GM12878 (cell line): ENCODE data around the gene FNDC3A. TPM values are rescaled to one million over a fixed set of nuclear protein-coding genes. Genes with fewer than 3 reads are reported as not detected.

Source experiments
- ATAC-seq: fragments of 200-7000 bp; cut with Tn5 transposase; 3 replicates; pipeline ENCODE4 v1.9.1; 2020; ENCODE audit warnings: mild to moderate bottlenecking, moderate library complexity
- BruUV-seq: library from RNA; stranded (reverse); fragments of 400-500 nt; replicated peaks from 2 replicates; lab custom pipeline; 2021; lab: Mats Ljungman, UMichigan
- CTCF ChIA-PET: fragments of 300-600 bp; sonication (Branson Sonifier 250); formaldehyde crosslinking; extraction: SDS; loops from one replicate; lab custom pipeline; 2021; ENCODE audit warnings: inconsistent platforms; lab: Yijun Ruan, JAX
- POLR2A ChIA-PET: fragments of 350-600 bp; formaldehyde crosslinking; extraction: SDS; loops from one replicate; lab custom pipeline; 2021; ENCODE audit warnings: inconsistent platforms; lab: Charles Lee
- RAD21 ChIA-PET: fragments of 300-600 bp; sonication (Branson Sonifier 250); formaldehyde crosslinking; loops from one replicate; lab custom pipeline; 2023; ENCODE audit warnings: antibody characterized with exemption; ENCODE audit not compliant: unreplicated experiment; lab: Charles Lee
- SMC1A ChIA-PET: fragments of 300-600 bp; sonication (Branson Sonifier 250); formaldehyde crosslinking; loops from one replicate; lab custom pipeline; 2023; ENCODE audit not compliant: unreplicated experiment, uncharacterized antibody; lab: Charles Lee
- DNase-seq: peaks from one replicate; pipeline ENCODE4 v3.0.0-alpha.2; 2011; ENCODE audit warnings: low read depth, low spot score
- FAIRE-seq: peaks from 3 replicates; lab custom pipeline; 2011; peaks lifted over from hg19 to GRCh38; lab: Jason Lieb, UNC
- H2AFZ ChIP-seq: 2 replicates; pipeline ENCODE4 v1.6.0; 2011; ENCODE audit warnings: low read depth, low read length, control low read depth; ENCODE audit not compliant: control insufficient read depth
- H3K27ac ChIP-seq: 2 replicates; pipeline ENCODE4 v1.5.1; 2011; ENCODE audit warnings: control low read depth; ENCODE audit not compliant: control insufficient read depth, insufficient read depth
- H3K27me3 ChIP-seq, 2 experiments: replicated peaks in 1 of 2; 2 replicates each; pipeline versions ENCODE4 v1.6.0 to v1.6.1; 2011; ENCODE audit warnings: low read length in 1 of 2; ENCODE audit not compliant: control insufficient read depth in 2 of 2, insufficient read depth in 2 of 2
- H3K36me3 ChIP-seq, 2 experiments: 2 replicates each; pipeline ENCODE4 v1.5.1; 2011; ENCODE audit warnings: low read length in 1 of 2; ENCODE audit not compliant: control insufficient read depth in 2 of 2, insufficient read depth in 2 of 2
- H3K4me1 ChIP-seq: 2 replicates; pipeline ENCODE4 v1.6.1; 2011; ENCODE audit warnings: mild to moderate bottlenecking, low read length, moderate library complexity, mixed read lengths; ENCODE audit not compliant: control insufficient read depth, insufficient read depth
- H3K4me2 ChIP-seq: 2 replicates; pipeline ENCODE4 v1.6.0; 2011; ENCODE audit warnings: control low read depth; ENCODE audit not compliant: control insufficient read depth, insufficient read depth
- H3K4me3 ChIP-seq: fragments of 200-600 bp; sonication (generic); 2 replicates; pipeline ENCODE4 v1.5.1; 2016
- H3K79me2 ChIP-seq: 2 replicates; pipeline ENCODE4 v1.6.0; 2011; ENCODE audit warnings: low read length; ENCODE audit not compliant: control insufficient read depth, insufficient read depth
- H3K9ac ChIP-seq: 2 replicates; pipeline ENCODE4 v1.8.0; 2011; ENCODE audit warnings: low read length, control low read depth, mixed read lengths; ENCODE audit not compliant: control insufficient read depth, insufficient read depth
- H3K9me3 ChIP-seq: replicated peaks from 3 replicates; pipeline ENCODE4 v1.5.1; 2011; ENCODE audit warnings: mild to moderate bottlenecking, low read length; ENCODE audit not compliant: control insufficient read depth, insufficient read depth
- H4K20me1 ChIP-seq: 2 replicates; pipeline ENCODE4 v1.6.0; 2011; ENCODE audit not compliant: control insufficient read depth, insufficient read depth
- CHD4 ChIP-seq: fragments of 200-600 bp; sonication (generic); IDR thresholded peaks from 2 replicates; pipeline ENCODE4 v1.6.1; 2016; ENCODE audit warnings: mild to moderate bottlenecking
- CREM ChIP-seq: IDR thresholded peaks from 2 replicates; pipeline ENCODE4 v1.6.1; 2014; ENCODE audit warnings: antibody characterized with exemption, low read depth
- EED ChIP-seq: sonication (generic); IDR thresholded peaks from 2 replicates; pipeline ENCODE4 v1.6.1; 2016; ENCODE audit warnings: antibody characterized with exemption, low read depth
- GABPA ChIP-seq: IDR thresholded peaks from 2 replicates; pipeline ENCODE4 v1.6.1; 2014; ENCODE audit warnings: antibody characterized with exemption, low read depth, mild to moderate bottlenecking, inconsistent platforms
- GATAD2B ChIP-seq: fragments of 450-650 bp; conservative IDR thresholded peaks from 2 replicates; pipeline ENCODE4 v1.6.1; 2017; ENCODE audit warnings: low read depth, mild to moderate bottlenecking, moderate library complexity
- IKZF1 ChIP-seq: fragments of 450-650 bp; conservative IDR thresholded peaks from 2 replicates; pipeline ENCODE4 v1.6.1; 2017; ENCODE audit warnings: antibody characterized with exemption, mild to moderate bottlenecking
- IRF4 ChIP-seq: IDR thresholded peaks from 2 replicates; pipeline ENCODE4 v1.6.1; 2011; ENCODE audit warnings: low read depth, low read length
- NR2C2 ChIP-seq: IDR thresholded peaks from 2 replicates; pipeline ENCODE4 v1.6.1; 2011; ENCODE audit warnings: borderline replicate concordance, low read depth; ENCODE audit not compliant: control insufficient read depth, insufficient read length
- PML ChIP-seq: IDR thresholded peaks from 2 replicates; pipeline ENCODE4 v1.6.1; 2012; ENCODE audit warnings: low read length, inconsistent platforms
- RAD51 ChIP-seq: fragments of 450-650 bp; IDR thresholded peaks from 2 replicates; pipeline ENCODE4 v1.6.1; 2016; ENCODE audit warnings: moderate library complexity, mild to moderate bottlenecking, inconsistent platforms
- TAF1 ChIP-seq: IDR thresholded peaks from 2 replicates; pipeline ENCODE4 v1.6.1; 2011; ENCODE audit warnings: mild to moderate bottlenecking, low read depth, low read length, borderline replicate concordance
- ZNF274 ChIP-seq: IDR thresholded peaks from one replicate; pipeline ENCODE4 v1.8.0; 2011; ENCODE audit not compliant: insufficient read length, insufficient read depth
- WGBS: methylation state at CpG from one replicate; pipeline ENCODE4 v1.1.6; 2016; ENCODE audit warnings: low lambda C conversion rate; ENCODE audit not compliant: insufficient replicate concordance, insufficient coverage; ENCODE audit errors: missing lambda C conversion rate; 5-methylcytosine and 5-hydroxymethylcytosine counted together
- in situ Hi-C: fragments of 300-500 bp; cut with MboI; formaldehyde crosslinking; loops from 9 replicates; pipeline ENCODE4 v1.14.3; 2018; ENCODE audit warnings: mixed read lengths
- intact Hi-C: fragments of 100-400 bp; cut with micrococcal nuclease; formaldehyde crosslinking; loops from one replicate; pipeline ENCODE4 v1.14.2; 2022; ENCODE audit not compliant: unreplicated experiment
- polyA plus RNA-seq, 11 experiments: library from polyadenylated mRNA; depleted of rRNA in 4 of 11; unstranded in 6 of 11; stranded (reverse) in 5 of 11; fragments of >200 nt; fragmentation: Nextera tagmentation in 4 of 11; fragmentation: Illumina TruSeq in 1 of 11; extraction: Ambion mirVana in 4 of 11; extraction: Trizol in 1 of 11; gene quantifications; 1 replicate in 1 of 11; 2 replicates in 10 of 11; pipeline versions ENCODE4 v1.2.1 to v1.2.3, GENCODE V29; 2011 to 2016; ENCODE audit warnings: inconsistent platforms in 2 of 11, missing spikeins in 2 of 11, low read depth in 1 of 11
- total RNA-seq, 4 experiments: library from RNA; depleted of rRNA in 3 of 4; stranded (reverse); fragments of >200 nt in 3 of 4; fragmentation: Illumina TruSeq in 1 of 4; extraction: Trizol in 1 of 4; gene quantifications; 2 replicates each; pipeline versions ENCODE4 v1.2.1 to v1.2.3, GENCODE V29; 2013 to 2021
- TF ChIP-seq, protein P1 (sequence below): IDR thresholded peaks from 2 replicates; pipeline ENCODE4 v1.6.1; 2011; ENCODE audit warnings: mild to moderate bottlenecking, low read depth, low read length, moderate library complexity; ENCODE audit not compliant: insufficient replicate concordance
- TF ChIP-seq, protein P2 (sequence below): fragments of 450-650 bp; formaldehyde crosslinking; IDR thresholded peaks from 2 replicates; pipeline ENCODE4 v1.4.0; 2022; ENCODE audit warnings: mild to moderate bottlenecking, moderate library complexity
- TF ChIP-seq, protein P3 (sequence below): fragments of 450-650 bp; formaldehyde crosslinking; IDR thresholded peaks from 2 replicates; pipeline ENCODE4 v1.4.0; 2020; ENCODE audit warnings: mild to moderate bottlenecking, moderate library complexity

The FNDC3A gene
- total and polyA plus RNA-seq, 10 of the 15 experiments (the other 5 are each of a cell fraction or from before 2014, with no cell fraction given) = 6.3 to 46.4 (median 22.8) TPM

DNA sequence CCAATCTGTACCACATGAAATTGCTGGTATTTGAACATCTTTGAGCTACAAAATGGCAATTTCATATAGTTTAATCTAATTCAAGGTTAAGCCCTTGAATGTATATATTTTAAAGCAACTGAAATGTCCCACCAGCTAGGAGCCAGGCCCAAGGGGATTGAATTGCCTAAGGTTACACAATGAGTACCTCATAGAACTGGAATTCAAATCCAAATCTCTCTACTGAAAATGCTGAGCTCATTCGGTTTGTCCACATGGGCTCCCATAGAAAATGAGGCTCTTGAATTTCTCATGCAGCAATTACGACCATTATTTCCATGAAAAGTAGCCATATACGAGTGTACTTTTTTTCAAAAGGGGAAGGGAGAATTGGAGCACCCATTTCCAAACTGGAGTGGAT is 31.5 kb upstream of the FNDC3A start:
- no peak overlapping the region for H3K4me2 ChIP-seq
- no peaks in the 10 kb centered on the region for H3K9me3 ChIP-seq
- no TSS peak for BruUV-seq
- FAIRE-seq (no peak), DNase-seq (no peak), ATAC-seq (no peak)
- no peaks in the 10 kb centered on the region for H3K27me3 ChIP-seq
- WGBS = 16% methylated on average over 3 of the region's 3 CpGs
- H3K79me2 ChIP-seq = no peaks in the 10 kb centered on the region
- in situ Hi-C loops = no loop called here
- ChIA-PET SMC1A (interaction anchor here (0.7 to 0.8 kb wide), 2 partner anchors 9 to 1987 kb away, joined by 3 read pairs; no protein-coding TSS in a partner anchor), POLR2A (no interaction called here), RAD21 (no interaction called here), CTCF (no interaction called here)
- H3K36me3 ChIP-seq = no peaks in the 10 kb centered on the region
- no peak overlapping the region for H3K27ac ChIP-seq
- H3K4me3 ChIP-seq = no peak overlapping the region
- no peaks in the 10 kb centered on the region for H3K4me1 ChIP-seq
- no peak overlapping the region for H2AFZ ChIP-seq
- H3K9ac ChIP-seq = no peak overlapping the region
- TF ChIP-seq GATAD2B (no peak), IKZF1 (no peak), TAF1 (no peak), RAD51 (no peak), IRF4 (no peak), GABPA (no peak), PML (no peak), EED (no peak), CREM (no peak), ZNF274 (no peak), CHD4 (no peak), NR2C2 (no peak)
- TF ChIP-seq, protein P1, sequence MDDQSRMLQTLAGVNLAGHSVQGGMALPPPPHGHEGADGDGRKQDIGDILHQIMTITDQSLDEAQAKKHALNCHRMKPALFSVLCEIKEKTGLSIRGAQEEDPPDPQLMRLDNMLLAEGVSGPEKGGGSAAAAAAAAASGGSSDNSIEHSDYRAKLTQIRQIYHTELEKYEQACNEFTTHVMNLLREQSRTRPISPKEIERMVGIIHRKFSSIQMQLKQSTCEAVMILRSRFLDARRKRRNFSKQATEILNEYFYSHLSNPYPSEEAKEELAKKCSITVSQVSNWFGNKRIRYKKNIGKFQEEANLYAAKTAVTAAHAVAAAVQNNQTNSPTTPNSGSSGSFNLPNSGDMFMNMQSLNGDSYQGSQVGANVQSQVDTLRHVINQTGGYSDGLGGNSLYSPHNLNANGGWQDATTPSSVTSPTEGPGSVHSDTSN = no peak
- TF ChIP-seq, protein P2, sequence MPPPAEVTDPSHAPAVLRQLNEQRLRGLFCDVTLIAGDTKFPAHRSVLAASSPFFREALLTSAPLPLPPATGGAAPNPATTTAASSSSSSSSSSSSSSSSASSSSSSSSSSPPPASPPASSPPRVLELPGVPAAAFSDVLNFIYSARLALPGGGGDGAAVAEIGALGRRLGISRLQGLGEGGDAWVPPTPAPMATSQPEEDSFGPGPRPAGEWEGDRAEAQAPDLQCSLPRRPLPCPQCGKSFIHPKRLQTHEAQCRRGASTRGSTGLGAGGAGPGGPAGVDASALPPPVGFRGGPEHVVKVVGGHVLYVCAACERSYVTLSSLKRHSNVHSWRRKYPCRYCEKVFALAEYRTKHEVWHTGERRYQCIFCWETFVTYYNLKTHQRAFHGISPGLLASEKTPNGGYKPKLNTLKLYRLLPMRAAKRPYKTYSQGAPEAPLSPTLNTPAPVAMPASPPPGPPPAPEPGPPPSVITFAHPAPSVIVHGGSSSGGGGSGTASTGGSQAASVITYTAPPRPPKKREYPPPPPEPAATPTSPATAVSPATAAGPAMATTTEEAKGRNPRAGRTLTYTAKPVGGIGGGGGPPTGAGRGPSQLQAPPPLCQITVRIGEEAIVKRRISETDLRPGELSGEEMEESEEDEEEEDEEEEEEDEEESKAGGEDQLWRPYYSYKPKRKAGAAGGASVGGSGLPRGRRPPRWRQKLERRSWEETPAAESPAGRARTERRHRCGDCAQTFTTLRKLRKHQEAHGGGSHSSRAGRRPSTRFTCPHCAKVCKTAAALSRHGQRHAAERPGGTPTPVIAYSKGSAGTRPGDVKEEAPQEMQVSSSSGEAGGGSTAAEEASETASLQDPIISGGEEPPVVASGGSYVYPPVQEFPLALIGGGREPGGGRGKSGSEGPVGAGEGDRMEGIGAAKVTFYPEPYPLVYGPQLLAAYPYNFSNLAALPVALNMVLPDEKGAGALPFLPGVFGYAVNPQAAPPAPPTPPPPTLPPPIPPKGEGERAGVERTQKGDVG (CRISPR knock-in tag) = no peak
- TF ChIP-seq, protein P3, sequence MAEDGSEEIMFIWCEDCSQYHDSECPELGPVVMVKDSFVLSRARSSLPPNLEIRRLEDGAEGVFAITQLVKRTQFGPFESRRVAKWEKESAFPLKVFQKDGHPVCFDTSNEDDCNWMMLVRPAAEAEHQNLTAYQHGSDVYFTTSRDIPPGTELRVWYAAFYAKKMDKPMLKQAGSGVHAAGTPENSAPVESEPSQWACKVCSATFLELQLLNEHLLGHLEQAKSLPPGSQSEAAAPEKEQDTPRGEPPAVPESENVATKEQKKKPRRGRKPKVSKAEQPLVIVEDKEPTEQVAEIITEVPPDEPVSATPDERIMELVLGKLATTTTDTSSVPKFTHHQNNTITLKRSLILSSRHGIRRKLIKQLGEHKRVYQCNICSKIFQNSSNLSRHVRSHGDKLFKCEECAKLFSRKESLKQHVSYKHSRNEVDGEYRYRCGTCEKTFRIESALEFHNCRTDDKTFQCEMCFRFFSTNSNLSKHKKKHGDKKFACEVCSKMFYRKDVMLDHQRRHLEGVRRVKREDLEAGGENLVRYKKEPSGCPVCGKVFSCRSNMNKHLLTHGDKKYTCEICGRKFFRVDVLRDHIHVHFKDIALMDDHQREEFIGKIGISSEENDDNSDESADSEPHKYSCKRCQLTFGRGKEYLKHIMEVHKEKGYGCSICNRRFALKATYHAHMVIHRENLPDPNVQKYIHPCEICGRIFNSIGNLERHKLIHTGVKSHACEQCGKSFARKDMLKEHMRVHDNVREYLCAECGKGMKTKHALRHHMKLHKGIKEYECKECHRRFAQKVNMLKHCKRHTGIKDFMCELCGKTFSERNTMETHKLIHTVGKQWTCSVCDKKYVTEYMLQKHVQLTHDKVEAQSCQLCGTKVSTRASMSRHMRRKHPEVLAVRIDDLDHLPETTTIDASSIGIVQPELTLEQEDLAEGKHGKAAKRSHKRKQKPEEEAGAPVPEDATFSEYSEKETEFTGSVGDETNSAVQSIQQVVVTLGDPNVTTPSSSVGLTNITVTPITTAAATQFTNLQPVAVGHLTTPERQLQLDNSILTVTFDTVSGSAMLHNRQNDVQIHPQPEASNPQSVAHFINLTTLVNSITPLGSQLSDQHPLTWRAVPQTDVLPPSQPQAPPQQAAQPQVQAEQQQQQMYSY = no peak
- no peaks in the 10 kb centered on the region for H4K20me1 ChIP-seq
- intact Hi-C loops = no loop called here
